ENCODE results near the gene NAA10.

NAA10 gene

DNA sequence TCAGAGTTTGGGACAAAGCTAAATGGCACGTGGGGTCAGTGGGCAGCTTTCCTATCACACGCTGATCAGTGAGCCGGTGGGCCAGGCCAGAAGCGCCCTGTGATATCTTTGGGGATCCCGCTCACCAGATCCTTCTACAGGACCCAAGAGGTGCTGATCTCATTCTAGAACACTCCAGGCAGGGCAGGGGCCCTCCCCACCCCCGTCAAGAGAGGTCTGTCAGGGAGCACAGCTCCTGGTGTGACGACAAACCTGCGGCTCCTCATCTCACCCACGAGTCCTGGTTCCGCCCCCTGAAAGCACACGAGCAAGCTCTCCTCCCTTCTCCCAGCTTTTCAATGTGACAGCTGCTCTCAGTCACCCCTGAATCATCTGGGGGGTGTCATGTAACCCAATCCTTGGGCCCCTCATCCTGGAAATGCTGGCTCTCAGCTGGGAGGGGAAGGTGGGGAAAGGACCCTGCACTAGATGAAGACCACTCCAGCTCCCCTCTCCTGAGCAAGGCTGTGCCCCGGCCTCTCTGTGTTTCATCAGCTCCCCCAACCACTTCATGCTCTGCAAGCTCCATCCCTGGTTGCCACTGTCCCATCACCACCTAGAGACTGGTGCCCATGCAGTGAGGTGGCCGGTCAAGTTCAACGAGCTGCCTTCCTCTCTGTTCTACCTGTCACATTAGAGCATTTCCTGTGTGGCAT lies 32.2 kb upstream of the NAA10 start:
- no peak for TF ChIP-seq CTCF (conservative IDR thresholded peaks at IDR 0.05; ENCODE audit: control insufficient read depth, insufficient read depth, low read depth, low read length)
- peak; percentile 49 for DNase-seq (ENCODE audit: low read depth)
- no peak overlapping the region for H3K4me3 ChIP-seq (ENCODE audit: control insufficient read depth, low read depth, low read length)

DNA sequence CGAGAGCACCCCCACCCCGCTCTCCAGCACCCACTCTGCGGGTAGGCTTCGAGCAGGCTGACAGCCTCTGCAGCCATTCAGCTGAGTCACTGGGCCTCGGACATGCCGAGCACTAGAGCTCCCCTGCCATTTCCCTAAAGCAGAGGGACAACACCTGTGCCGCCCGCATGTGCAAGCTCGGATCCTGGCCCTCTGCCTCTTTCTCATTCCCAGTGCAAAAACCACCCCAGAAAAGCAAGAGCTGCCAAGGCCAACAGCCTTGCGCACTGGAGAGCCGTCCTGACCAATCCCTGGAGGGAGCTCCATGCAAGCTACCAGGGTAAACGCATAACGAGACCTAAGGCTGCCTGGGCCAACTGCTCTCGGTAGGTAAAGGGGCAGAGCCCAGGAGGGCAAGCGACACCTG lies 31.4 kb upstream of the NAA10 start:
- no peak overlapping the region for H3K4me3 ChIP-seq (ENCODE audit: control insufficient read depth, low read depth, low read length)
- TF ChIP-seq CTCF (conservative IDR thresholded peaks at IDR 0.05; ENCODE audit: control insufficient read depth, insufficient read depth, low read depth, low read length), result no peak
- peak; percentile 43 for DNase-seq (ENCODE audit: low read depth)

DNA sequence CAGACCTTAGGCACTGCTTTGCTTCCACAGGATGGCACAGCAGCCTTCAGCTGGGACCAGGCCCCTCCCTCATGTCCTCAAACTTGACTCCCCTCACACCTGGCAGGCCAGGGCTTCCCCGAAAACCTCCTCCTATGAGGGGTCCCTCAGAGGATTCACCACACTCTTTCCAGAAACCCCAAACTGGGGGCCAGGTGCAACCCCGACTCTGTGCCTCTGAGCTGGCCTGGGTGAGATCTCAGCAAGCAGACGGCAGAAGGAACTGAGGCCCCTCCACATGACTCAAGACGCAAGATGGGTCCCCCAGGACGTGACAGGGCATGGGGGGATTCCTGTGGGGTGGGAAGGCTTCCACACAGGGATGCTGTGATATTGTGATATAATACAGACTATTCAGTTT lies 30.6 kb upstream of the NAA10 start:
- no peak overlapping the region for H3K4me3 ChIP-seq (ENCODE audit: control insufficient read depth, low read depth, low read length)
- no peak for TF ChIP-seq CTCF (conservative IDR thresholded peaks at IDR 0.05; ENCODE audit: control insufficient read depth, insufficient read depth, low read depth, low read length)
- no peak for DNase-seq (ENCODE audit: low read depth)

- TF ChIP-seq CTCF (conservative IDR thresholded peaks at IDR 0.05; ENCODE audit: control insufficient read depth, insufficient read depth, low read depth, low read length), result no peak
- no peak overlapping the region for H3K4me3 ChIP-seq (ENCODE audit: control insufficient read depth, low read depth, low read length)
- no peak for DNase-seq (ENCODE audit: low read depth)
Measured at GRCh38 chrX:153964105-153964504, 29.3 kb upstream of the NAA10 start.

- no peak overlapping the region for H3K4me3 ChIP-seq (ENCODE audit: control insufficient read depth, low read depth, low read length)
- TF ChIP-seq CTCF (conservative IDR thresholded peaks at IDR 0.05; ENCODE audit: control insufficient read depth, insufficient read depth, low read depth, low read length), result no peak
- DNase-seq (ENCODE audit: low read depth), result no peak
Measured at GRCh38 chrX:153963546-153963945, 28.7 kb upstream of the NAA10 start.

DNA sequence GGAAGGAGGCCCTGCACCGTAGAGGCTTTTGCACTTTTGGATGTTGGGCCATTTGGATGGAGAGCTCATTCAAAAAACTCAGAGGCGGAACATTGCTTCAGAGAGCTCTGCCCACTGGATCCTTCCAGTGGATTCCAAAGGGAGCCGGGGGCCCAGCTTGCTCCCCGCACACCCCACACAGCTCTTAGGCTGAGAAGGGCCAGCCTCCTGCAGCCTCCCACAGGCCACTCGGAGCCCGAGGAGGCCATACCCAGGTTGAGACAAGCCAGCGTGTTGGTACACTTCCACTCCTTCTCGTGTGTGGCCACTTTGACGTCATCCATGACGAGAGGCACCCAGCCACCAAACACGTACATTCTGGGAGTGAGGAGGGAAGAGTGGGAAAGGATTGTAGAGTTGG lies 26.5 kb upstream of the NAA10 start:
- TF ChIP-seq CTCF (conservative IDR thresholded peaks at IDR 0.05; ENCODE audit: control insufficient read depth, insufficient read depth, low read depth, low read length), result no peak
- no peak overlapping the region for H3K4me3 ChIP-seq (ENCODE audit: control insufficient read depth, low read depth, low read length)
- DNase-seq (ENCODE audit: low read depth), result no peak

DNA sequence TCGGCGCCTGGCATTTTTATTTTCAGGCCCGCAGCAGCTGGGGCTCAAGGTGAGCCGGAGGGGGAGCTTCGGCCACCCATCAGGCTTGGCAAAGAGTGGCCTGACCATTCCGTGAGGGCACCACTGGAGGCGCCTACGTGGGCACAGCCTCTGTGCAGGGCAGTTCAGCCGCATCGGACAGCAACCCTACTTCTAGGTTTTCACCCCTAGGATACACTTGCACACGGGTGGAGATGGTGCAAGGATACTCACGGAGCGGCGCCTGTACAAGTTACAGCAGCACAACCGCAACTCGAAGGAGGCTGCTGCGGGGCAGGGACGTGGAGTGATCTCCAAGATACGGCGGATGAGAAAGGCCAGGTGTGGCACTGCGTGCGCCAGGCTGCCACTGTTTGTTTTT lies 25.9 kb upstream of the NAA10 start:
- no peak for TF ChIP-seq CTCF (conservative IDR thresholded peaks at IDR 0.05; ENCODE audit: control insufficient read depth, insufficient read depth, low read depth, low read length)
- DNase-seq (ENCODE audit: low read depth), result no peak
- H3K4me3 ChIP-seq (ENCODE audit: control insufficient read depth, low read depth, low read length), result no peak overlapping the region
